Endothelial cell of umbilical vein (primary cell): ENCODE data around the gene KIF26B.

Source experiments
- CTCF ChIP-seq, 2 donors: IDR thresholded peaks; 1 replicate in 1 of 2; 2 replicates in 1 of 2; pipeline ENCODE4 v1.5.1; 2011; ENCODE audit warnings: low read length in 2 of 2, mild to moderate bottlenecking in 2 of 2, moderate library complexity in 2 of 2, control low read depth in 1 of 2, inconsistent platforms in 1 of 2, low read depth in 1 of 2; ENCODE audit not compliant: insufficient read depth in 1 of 2; ENCODE audit errors: extremely low read depth in 1 of 2
- POLR2A ChIP-seq: IDR thresholded peaks from 2 replicates; pipeline ENCODE4 v1.6.1; 2012; ENCODE audit warnings: low read depth, mild to moderate bottlenecking, control low read depth, low read length

GRCh38 chr1:245213066-245213831, 58.5 kb downstream of the KIF26B start:
- no peak for TF ChIP-seq POLR2A
- no peak for TF ChIP-seq CTCF (IDR thresholded peaks at IDR 0.05; ENCODE audit: extremely low read depth in 1 of 2, insufficient read depth in 1 of 2, low read depth in 1 of 2, low read length in 2 of 2)
